BJ (cell line): ENCODE results near the gene AP1M2. TPM values are rescaled to one million over a fixed set of nuclear protein-coding genes. Genes with fewer than 3 reads are reported as not detected.

ENCODE experiments used
- CTCF ChIA-PET: fragments of 350-600 bp; formaldehyde crosslinking; extraction: SDS; loops from one replicate; lab custom pipeline; 2021; ENCODE audit warnings: antibody characterized with exemption, inconsistent platforms; lab: Yijun Ruan, JAX
- POLR2A ChIA-PET: fragments of 300-600 bp; sonication (Branson Sonifier 250); formaldehyde crosslinking; extraction: SDS; loops from one replicate; lab custom pipeline; 2021; ENCODE audit warnings: antibody characterized with exemption; lab: Charles Lee
- DNase-seq: peaks from one replicate; pipeline ENCODE4 v3.0.0-alpha.2; 2011; ENCODE audit warnings: low read depth
- H3K27me3 ChIP-seq: 2 replicates; pipeline ENCODE4 v1.6.0; 2011; ENCODE audit warnings: low read length; ENCODE audit not compliant: control insufficient read depth, insufficient read depth
- H3K36me3 ChIP-seq: 2 replicates; pipeline ENCODE4 v1.5.1; 2011; ENCODE audit warnings: low read length; ENCODE audit not compliant: control insufficient read depth, insufficient read depth
- H3K4me3 ChIP-seq: 2 replicates; pipeline ENCODE4 v1.5.1; 2011; ENCODE audit warnings: low read depth, mild to moderate bottlenecking, control low read depth, low read length
- polyA plus RNA-seq: library from polyadenylated mRNA; depleted of rRNA; stranded (reverse); fragments of >200 nt; gene quantifications from 2 replicates; pipeline ENCODE4 v1.2.3, GENCODE V29; 2011
- TF ChIP-seq, protein P1 (sequence below): IDR thresholded peaks from 2 replicates; pipeline ENCODE4 v1.5.1; 2011; ENCODE audit warnings: low read depth, mild to moderate bottlenecking, control low read depth, inconsistent platforms, low read length, moderate library complexity; ENCODE audit not compliant: insufficient read depth

AP1M2 gene
- polyA plus RNA-seq, 1 experiment, result not detected

DNA sequence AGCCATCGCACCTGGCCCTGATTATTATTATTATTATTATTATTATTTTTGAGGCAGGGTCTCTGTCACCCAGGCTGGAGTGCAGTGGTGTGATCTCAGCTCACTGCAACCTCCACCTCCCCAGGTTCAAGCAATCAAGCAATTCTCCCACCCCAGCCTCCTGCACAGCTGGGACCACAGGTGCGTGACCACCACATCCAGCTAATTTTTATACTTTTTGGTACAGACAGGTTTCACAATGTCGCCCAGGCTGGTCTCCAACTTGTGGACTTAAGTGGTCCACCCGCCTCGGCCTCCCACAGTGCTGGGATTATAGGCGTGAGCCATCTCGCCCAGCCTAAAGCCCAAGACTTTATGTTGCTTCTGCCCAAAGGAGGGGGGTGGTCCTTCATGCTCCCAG lies 6.0 kb upstream of the AP1M2 start:
- ChIA-PET POLR2A (no interaction called here), CTCF (interaction anchor here (1.2 to 7.0 kb wide), 2 partner anchors 12 to 22 kb away, joined by 5 to 54 read pairs; no protein-coding TSS in a partner anchor)
- no peaks in the 10 kb centered on the region; the same call in 1 of the 2 replicates for H3K27me3 ChIP-seq
- no peaks in the 10 kb centered on the region for H3K36me3 ChIP-seq
- H3K4me3 ChIP-seq, result no peak overlapping the region
- DNase-seq, result no peak
- TF ChIP-seq, protein P1, sequence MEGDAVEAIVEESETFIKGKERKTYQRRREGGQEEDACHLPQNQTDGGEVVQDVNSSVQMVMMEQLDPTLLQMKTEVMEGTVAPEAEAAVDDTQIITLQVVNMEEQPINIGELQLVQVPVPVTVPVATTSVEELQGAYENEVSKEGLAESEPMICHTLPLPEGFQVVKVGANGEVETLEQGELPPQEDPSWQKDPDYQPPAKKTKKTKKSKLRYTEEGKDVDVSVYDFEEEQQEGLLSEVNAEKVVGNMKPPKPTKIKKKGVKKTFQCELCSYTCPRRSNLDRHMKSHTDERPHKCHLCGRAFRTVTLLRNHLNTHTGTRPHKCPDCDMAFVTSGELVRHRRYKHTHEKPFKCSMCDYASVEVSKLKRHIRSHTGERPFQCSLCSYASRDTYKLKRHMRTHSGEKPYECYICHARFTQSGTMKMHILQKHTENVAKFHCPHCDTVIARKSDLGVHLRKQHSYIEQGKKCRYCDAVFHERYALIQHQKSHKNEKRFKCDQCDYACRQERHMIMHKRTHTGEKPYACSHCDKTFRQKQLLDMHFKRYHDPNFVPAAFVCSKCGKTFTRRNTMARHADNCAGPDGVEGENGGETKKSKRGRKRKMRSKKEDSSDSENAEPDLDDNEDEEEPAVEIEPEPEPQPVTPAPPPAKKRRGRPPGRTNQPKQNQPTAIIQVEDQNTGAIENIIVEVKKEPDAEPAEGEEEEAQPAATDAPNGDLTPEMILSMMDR, result no peak

DNA sequence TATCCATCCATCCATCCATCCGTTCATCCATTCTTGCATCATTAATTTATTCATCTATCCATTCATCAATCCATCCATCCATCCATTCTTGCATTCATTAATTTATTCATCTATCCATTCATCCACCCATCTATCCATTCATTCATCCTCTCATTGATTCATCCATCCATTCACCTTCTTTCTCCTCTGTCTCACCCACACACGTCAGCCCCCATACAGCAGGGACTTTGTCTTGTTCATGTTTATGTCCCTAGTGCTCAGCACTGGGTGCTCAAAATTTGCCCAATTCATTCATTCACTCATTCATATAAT lies 683 bp upstream of the AP1M2 start:
- DNase-seq, result no peak
- ChIA-PET CTCF (interaction anchor here (5.0 kb wide), 1 partner anchor 57 kb away, joined by 33 read pairs; no protein-coding TSS in a partner anchor), POLR2A (no interaction called here)
- Histone ChIP-seq H3K27me3 (peaks cover 7% of the 10 kb centered on the region), H3K36me3 (no peaks in the 10 kb centered on the region), H3K4me3 (no peak overlapping the region)
- TF ChIP-seq, protein P1, result no peak

DNA sequence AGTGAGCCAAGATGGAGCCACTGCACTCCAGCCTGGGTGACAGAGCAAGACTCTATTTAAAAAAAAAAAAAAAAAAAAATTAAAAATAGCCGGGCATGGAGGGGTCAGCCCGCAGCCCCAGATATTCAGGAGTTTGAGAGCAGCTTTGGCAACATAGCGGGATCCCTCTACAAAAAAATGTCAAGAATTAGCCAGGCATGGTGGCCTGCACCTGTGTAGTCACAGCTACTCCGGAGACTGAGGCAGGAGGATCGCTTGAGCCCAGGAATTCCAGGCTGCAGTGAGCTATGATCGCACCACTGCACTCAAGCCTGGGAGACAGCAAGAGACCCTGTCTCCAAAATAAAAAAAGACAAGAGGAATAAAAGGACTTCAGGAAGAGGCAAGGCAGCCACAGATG lies 716 bp downstream of the AP1M2 start:
- no peaks in the 10 kb centered on the region for H3K36me3 ChIP-seq
- DNase-seq, result no peak
- H3K4me3 ChIP-seq, result no peak overlapping the region
- ChIA-PET CTCF (interaction anchor here (12.5 kb wide), 1 partner anchor 58 kb away, joined by 374 read pairs; no protein-coding TSS in a partner anchor), POLR2A (no interaction called here)
- TF ChIP-seq, protein P1, result no peak
- H3K27me3 ChIP-seq, result peaks cover 7% of the 10 kb centered on the region

DNA sequence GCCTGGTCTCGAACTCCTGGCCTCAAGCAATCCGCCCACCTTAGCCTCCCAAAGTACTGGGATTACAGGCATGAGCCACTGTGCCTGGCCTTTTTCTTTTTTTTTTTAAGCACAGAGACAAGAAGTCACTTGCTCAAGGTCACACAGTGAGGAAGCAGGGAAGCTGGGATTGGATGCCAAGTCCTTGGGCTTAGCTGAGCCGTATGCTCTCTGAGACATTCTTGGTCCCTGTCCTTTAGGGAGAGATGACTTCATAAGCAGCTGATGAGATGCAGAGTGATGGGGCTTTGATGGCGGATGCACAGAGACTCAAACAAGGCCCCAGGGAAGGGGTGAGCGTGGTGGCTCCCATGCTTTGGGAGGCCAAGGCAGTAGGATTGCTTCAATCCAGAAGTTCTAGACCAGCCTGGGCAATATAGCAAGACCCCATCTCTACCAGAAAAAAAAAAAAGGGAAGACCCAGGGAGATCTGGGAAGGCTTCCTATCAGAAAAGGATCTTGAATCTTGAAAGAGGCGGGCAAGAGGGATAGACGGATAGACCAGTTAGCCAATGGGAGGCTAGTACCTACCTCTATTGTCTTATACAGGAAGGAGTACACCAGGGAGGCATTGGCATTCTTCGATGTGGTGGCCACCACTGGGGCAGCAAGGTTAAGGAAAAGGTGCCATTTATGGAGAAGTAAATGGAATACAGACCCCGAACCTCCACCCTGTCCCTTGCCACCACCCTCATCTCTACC lies 3.9 kb downstream of the AP1M2 start:
- CTCF ChIA-PET, result interaction anchor here (1.0 to 12.5 kb wide), 3 partner anchors 9 to 61 kb away, joined by 3 to 374 read pairs (median 54); no protein-coding TSS in a partner anchor

DNA sequence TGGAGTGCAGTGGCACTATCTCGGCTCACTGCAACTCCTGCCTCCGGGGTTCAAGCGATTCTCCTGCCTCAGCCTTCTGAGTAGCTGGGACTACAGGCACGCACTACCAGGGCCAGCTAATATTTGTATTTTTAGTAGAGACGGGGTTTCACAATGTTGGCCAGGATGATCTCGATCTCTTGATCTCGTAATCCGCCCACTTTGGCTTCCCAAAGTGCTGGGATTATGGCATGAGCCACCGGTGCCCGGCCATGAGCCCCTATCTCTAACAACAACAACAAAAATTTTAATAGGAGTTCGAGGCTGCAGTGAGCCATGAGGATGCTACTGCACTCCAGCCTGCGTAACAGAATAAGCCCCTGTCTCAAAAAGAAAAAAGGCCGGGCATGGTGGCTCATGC lies 5.0 kb downstream of the AP1M2 start:
- ChIA-PET CTCF (interaction anchor here (0.7 to 12.5 kb wide), 25 partner anchors 9 to 158 kb away, joined by 3 to 374 read pairs (median 5); partner anchors contain the start of genes KRI1 and QTRT1), POLR2A (no interaction called here)
- Histone ChIP-seq H3K4me3 (no peak overlapping the region), H3K36me3 (no peaks in the 10 kb centered on the region), H3K27me3 (peaks cover 4% of the 10 kb centered on the region)
- TF ChIP-seq, protein P1, result no peak
- DNase-seq, result no peak

More for the DNA sequence above, 3.9 kb downstream of the AP1M2 start:
- DNase-seq, result no peak
- TF ChIP-seq, protein P1, result no peak
- no peak overlapping the region for H3K4me3 ChIP-seq
- peaks cover 7% of the 10 kb centered on the region for H3K27me3 ChIP-seq
- no peaks in the 10 kb centered on the region for H3K36me3 ChIP-seq
- POLR2A ChIA-PET, result no interaction called here
